ENCODE measurements around the gene PIK3CD.
"Not testable (repeated sequence)": the region's sequence is repeated elsewhere in the genome, so short reads cannot be mapped to it uniquely, and the experiment has no call there.

The PIK3CD gene

GRCh38 chr1:9744106-9744799 is 92.7 kb downstream of the PIK3CD start:
- no peak for DNase-seq

GRCh38 chr1:9746211-9746610 is 94.7 kb downstream of the PIK3CD start:
- DNase-seq = no peak

- DNase-seq = no peak
Measured at GRCh38 chr1:9746651-9747050, 95.1 kb downstream of the PIK3CD start.

- not testable (repeated sequence) for DNase-seq
Measured at GRCh38 chr1:9748391-9748790, 96.9 kb downstream of the PIK3CD start.

- DNase-seq = no peak
Measured at GRCh38 chr1:9749361-9749760, 97.8 kb downstream of the PIK3CD start.

DNA sequence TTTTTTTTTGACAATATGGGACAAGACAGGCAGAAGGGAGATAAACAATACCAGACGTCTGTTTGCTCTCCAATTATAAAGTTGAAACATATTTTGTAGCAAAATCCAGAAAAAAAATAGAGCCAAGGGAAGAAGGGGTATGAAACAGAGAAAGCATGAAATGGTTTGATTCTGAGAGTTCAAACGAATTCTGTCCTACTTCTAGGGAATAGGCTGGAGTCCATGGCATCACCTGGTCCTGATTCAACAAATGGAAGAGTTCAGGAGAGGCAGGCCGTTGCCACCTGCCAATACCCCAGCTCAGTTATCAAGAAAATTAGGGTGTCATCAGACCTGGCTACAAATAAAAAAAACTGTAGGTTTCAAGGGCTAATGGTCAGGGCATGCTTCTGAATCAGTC is 100.4 kb downstream of the PIK3CD start:
- no peak for DNase-seq

GRCh38 chr1:9753121-9753531 is 101.6 kb downstream of the PIK3CD start:
- no peak for DNase-seq

DNA sequence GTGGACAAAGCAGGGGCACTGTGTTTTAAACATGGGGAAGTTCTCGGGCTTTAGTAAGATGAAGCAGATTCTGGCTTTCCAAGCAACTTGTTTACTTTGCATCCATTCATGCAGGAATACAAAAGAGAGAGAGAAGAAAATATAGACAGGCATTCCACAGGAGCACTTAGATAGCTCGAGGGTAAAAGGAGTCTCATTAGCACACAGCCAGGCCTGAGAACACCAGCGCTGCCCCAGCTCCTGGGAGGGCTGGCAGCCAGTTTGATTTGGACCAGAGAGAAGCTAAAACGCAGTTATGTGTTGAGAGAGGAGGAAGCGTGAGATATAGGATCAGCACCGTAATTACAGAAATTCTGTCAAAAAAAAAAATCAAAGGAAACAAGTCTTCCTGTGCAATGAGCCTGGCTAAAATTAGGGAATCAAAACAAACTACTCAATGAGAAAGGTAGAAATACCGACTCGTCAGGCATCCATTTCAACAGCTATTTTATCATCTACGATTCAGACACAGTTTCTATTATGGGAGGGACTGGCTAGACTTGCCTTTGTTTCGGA is 104.0 kb downstream of the PIK3CD start:
- no peak for DNase-seq

- DNase-seq = no peak
Measured at GRCh38 chr1:9758559-9759121, 107.1 kb downstream of the PIK3CD start.

- no peak for DNase-seq
Measured at GRCh38 chr1:9759939-9760338, 108.4 kb downstream of the PIK3CD start.

- DNase-seq = no peak
Measured at GRCh38 chr1:9760824-9761223, 109.3 kb downstream of the PIK3CD start.

DNA sequence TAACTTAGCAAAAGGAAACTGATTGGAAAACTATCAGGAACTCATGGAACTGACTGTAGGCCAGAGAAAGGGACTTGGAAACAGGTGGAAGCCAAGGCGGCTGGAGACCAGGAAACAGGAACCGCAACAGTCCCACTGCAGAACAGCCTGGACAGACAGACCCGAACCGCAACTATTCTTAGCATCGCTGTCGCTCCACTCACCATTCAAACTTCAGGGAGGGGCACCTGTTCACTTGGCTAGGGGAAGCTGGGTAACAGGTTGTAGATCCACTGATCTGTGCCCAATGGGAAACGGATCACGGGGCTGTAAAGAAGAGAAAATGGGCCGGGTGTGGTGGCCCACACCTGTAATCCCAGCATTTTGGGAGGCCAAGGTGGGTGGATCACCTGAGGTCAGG is 110.3 kb downstream of the PIK3CD start:
- no peak for DNase-seq

DNA sequence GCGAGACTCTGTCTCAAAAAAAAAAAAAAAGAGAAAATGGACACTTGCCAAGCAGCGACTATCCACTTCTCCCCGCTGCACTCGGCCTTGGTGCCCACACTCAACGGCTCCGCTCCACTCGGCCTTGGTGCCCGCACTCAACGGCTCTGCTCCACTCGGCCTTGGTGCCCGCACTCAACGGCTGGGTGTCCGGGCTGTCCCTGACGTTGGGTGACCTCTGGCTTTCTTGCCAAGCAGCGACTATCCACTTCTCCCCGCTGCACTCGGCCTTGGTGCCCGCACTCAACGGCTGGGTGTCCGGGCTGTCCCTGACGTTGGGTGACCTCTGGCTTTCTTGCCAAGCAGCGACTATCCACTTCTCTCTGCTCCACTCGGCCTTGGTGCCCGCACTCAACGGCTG is 110.9 kb downstream of the PIK3CD start:
- DNase-seq = not testable (repeated sequence)

GRCh38 chr1:9763914-9764313 is 112.4 kb downstream of the PIK3CD start:
- DNase-seq = no peak

- DNase-seq = no peak
Measured at GRCh38 chr1:9764550-9764949, 113.0 kb downstream of the PIK3CD start.

DNA sequence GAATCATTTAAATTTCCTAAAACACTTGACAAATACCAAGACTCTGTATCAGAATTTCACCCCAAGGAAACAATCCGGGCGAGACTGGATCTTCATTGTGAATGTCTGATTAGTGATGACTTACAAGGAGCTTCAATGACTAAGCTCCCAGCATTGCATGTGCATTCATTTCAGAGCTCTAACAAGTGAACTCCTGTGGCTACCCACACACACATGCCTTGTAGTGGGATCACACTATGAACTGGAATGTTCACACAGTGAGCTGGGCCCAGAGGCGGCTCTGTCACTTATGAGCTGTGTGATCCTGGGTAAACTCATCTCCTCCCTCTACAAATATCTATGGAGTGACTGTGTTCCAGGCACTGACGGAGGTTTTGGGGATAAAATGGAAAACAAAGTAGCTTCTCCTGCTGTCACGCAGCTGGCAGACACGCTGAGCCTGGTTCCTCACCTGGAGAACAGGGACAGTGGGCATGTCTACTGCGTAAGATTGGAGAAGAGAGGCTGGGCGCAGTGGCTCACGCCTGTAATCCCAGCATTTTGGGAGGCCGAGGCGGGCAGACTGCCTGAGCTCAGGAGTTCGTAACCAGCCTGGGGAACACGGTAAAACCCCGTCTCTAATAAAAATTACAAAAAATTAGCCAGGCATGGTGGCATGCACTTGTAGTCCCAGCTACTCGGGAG is 115.4 kb downstream of the PIK3CD start:
- no peak for DNase-seq

- DNase-seq = peak in 1 of 2 donors; percentile 18
Measured at GRCh38 chr1:9767964-9768668, 116.6 kb downstream of the PIK3CD start.

DNA sequence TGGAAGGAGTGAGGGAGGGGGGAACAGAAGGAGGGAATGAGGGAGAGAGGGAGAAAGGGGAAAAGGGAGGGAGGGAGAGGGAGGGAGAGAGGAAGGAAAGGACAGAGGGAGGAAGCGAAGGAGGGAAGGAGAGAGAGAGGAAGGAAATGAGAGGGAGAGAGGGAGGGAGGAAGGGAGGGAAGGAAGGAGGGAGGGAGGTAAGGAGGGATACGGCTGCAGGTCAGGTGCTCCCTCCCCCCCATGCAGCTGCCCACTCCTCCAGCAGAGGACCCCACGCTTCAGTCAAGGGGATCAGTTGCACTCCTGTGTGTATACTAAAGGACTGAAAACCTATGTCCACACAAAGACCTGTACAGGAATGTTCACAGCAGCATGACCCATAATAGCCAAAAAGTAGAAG is 117.5 kb downstream of the PIK3CD start:
- DNase-seq = no peak

GRCh38 chr1:9770298-9770697 is 118.8 kb downstream of the PIK3CD start:
- no peak for DNase-seq

DNA sequence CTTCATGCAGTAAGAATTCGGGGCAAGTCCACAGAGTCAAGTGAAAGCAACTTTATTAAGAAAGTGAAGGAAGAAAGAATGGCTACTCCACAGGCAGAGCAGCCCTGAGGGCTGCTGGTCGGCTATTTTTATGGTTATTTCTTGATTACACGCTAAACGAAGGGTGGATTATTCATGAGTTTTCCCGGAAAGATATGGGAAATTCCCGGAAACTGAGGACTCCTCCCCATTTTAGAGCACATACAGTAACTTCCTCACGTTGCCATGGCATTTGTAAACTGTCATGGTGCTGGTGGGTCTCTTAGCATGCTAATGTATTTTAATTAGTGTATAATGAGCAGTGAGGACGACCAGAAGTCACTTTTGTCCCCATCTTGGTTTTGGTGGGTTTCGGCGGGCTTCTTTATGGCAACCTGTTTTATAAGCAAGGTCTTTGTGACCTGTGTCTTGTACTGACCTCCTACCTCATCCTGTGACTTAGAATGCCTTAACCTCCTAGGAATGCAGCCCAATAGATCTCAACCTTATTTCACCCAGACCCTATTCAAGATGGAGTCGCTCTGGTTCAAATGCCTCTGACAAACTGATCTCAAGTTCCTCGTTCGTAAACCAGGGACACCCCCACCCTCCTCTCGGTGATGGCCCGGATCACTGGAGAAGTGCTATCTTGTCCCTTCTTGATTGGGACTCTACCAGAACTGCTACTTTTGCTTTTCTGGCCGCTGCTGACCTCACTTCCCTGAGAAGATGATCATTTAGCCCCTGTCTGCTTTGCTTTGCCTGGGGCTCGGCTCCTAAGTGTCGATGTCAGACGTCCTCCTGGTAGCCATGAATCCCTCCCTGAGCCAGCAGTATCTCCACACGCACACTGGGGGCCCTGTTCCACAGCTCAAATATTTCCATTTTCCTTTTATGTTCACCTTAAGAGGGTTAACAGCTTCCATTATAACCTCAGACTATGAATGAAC is 123.5 kb downstream of the PIK3CD start:
- no peak for DNase-seq

GRCh38 chr1:9776685-9777084 is 125.2 kb downstream of the PIK3CD start:
- no peak for DNase-seq
